ENCODE data around the gene GRID2.
"Not testable (repeated sequence)": the region's sequence is repeated elsewhere in the genome, so short reads cannot be mapped to it uniquely, and the experiment has no call there.

The GRID2 gene

DNA sequence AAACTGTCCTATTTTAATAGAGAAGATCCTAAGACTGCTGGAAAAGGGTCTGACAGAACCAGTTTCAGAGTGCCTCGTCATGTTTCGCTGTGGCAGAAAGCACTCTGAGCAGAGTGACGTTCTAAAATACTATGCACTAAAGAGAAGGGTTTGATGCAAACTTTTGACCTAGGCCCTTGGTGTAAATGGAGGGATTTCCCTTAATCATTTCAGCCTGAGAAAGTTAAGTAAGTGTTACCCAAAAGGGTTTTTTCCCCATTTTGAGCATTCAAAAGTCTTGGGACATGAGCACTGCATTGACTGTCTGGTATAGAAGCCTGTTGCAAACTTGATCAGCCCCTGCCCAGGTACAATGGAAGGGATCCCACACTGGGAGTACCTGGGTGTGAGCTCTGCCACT, 1367.3 kb downstream of the GRID2 start:
- H3K27ac ChIP-seq = no peak overlapping the region
- TF ChIP-seq, protein P1, sequence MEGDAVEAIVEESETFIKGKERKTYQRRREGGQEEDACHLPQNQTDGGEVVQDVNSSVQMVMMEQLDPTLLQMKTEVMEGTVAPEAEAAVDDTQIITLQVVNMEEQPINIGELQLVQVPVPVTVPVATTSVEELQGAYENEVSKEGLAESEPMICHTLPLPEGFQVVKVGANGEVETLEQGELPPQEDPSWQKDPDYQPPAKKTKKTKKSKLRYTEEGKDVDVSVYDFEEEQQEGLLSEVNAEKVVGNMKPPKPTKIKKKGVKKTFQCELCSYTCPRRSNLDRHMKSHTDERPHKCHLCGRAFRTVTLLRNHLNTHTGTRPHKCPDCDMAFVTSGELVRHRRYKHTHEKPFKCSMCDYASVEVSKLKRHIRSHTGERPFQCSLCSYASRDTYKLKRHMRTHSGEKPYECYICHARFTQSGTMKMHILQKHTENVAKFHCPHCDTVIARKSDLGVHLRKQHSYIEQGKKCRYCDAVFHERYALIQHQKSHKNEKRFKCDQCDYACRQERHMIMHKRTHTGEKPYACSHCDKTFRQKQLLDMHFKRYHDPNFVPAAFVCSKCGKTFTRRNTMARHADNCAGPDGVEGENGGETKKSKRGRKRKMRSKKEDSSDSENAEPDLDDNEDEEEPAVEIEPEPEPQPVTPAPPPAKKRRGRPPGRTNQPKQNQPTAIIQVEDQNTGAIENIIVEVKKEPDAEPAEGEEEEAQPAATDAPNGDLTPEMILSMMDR (conservative IDR thresholded peaks at IDR 0.05) = no peak
- TF ChIP-seq ZFX (IDR thresholded peaks at IDR 0.05) = no peak

DNA sequence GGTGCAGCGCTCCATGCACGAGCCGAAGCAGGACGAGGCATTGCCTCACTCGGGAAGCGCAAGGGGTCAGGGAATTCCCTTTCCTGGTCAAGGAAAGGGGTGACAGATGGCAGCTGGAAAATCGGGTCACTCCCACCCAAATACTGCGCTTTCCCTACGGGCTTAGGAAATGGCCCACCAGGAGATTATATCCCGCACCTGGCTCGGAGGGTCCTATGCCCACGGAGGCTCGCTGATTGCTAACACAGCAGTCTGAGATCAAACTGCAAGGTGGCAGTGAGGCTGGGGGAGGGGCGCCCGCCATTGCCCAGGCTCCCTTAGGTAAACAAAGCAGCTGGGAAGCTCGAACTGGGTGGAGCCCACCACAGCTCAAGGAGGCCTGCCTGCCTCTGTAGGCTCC, 1373.2 kb downstream of the GRID2 start:
- H3K27ac ChIP-seq = not testable (repeated sequence)

- no peak overlapping the region for H3K27ac ChIP-seq
- TF ChIP-seq, protein P1 (conservative IDR thresholded peaks at IDR 0.05) = no peak
- TF ChIP-seq ZFX (IDR thresholded peaks at IDR 0.05) = no peak
Measured at GRCh38 chr4:93684571-93684970, 1380.8 kb downstream of the GRID2 start.

- TF ChIP-seq, protein P1 (conservative IDR thresholded peaks at IDR 0.05) = no peak
- TF ChIP-seq ZFX (IDR thresholded peaks at IDR 0.05) = no peak
- H3K27ac ChIP-seq = no peak overlapping the region
Measured at GRCh38 chr4:93687304-93687703, 1383.5 kb downstream of the GRID2 start.

DNA sequence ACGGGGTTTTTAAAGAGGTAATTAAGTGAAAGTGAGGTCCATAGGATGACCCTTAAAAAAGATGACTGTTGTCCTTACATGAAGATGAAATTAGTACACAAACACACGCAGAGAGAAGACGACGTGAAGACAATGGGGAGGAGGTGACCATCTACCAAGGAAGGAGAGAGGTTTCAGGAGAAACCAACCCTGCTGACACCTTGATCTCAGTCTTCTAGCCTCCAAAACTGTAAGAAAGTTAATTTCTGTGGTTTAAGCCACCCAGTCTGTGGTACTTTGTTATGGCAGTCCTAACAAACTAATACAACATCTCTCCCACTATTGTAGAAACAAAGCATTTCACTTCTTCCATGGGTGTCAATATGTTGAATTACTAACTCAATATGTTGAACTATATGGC, 1385.2 kb downstream of the GRID2 start:
- no peak overlapping the region for H3K27ac ChIP-seq
- TF ChIP-seq, protein P1 (conservative IDR thresholded peaks at IDR 0.05) = no peak
- no peak for TF ChIP-seq ZFX (IDR thresholded peaks at IDR 0.05)

DNA sequence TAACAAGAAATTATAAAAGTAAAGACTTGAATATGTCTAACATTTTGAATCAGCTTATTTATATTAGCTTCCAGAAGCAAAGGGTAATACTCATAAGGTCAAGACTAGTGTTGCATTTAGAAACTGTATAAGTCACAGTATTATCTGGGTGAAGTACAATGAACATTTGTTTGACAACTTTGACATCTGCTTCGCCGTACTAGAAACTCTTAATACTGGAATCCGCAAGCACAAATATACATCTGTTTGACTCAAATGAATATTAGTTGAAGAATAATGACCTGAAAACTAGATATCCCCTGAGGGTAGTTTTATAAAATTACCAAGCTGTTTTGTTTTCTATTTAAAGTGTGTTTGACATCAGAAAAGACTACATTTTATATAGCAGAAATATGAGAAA, 1389.4 kb downstream of the GRID2 start:
- TF ChIP-seq, protein P1 (conservative IDR thresholded peaks at IDR 0.05) = no peak
- TF ChIP-seq ZFX (IDR thresholded peaks at IDR 0.05) = no peak
- no peak overlapping the region for H3K27ac ChIP-seq

GRCh38 chr4:93698686-93699085, 1394.9 kb downstream of the GRID2 start:
- TF ChIP-seq ZFX (IDR thresholded peaks at IDR 0.05) = no peak
- TF ChIP-seq, protein P1 (conservative IDR thresholded peaks at IDR 0.05) = no peak
- no peak overlapping the region for H3K27ac ChIP-seq

DNA sequence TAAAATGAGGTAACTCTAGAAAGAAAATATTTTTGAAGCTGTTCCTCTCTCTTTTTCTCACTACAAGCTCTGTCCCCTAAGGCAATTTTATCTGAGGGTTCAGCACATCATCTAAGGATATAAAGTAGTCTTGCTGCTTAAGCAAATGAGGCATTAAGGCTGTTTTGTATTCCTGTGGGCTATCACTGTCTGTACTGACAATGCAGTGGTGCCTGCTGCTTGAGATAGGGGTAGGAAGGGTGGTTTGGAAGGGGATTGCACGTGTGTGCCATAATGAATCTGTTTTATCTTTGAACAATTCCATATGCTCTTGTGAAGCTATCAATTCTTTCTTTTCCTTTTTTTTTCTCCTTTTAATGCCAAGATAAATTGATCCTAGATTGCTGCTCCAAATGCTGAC, 1396.8 kb downstream of the GRID2 start:
- no peak overlapping the region for H3K27ac ChIP-seq
- TF ChIP-seq, protein P1 (conservative IDR thresholded peaks at IDR 0.05) = no peak
- no peak for TF ChIP-seq ZFX (IDR thresholded peaks at IDR 0.05)
